ENCODE results near the gene DDX1. TPM values are rescaled to one million over a fixed set of nuclear protein-coding genes. Genes with fewer than 3 reads are reported as not detected.

DDX1 gene
- total RNA-seq, 1 experiment from 2014 or later, result 62.6 TPM

- CTCF ChIA-PET, result no interaction called here
- no peak for TF ChIP-seq EZH2 (IDR thresholded peaks at IDR 0.05; ENCODE audit: low read length, unreplicated experiment)
- TF ChIP-seq EZH2phosphoT487 (IDR thresholded peaks at IDR 0.05; ENCODE audit: borderline replicate concordance, low read length), result no peak
- TF ChIP-seq CTCF (conservative IDR thresholded peaks at IDR 0.05; ENCODE audit: low read depth, low read length), result no peak
- 0 out of 2 replicates have a peak, but pooled peaks cover 8% of the 10 kb centered on the region for H3K4me1 ChIP-seq (ENCODE audit: insufficient read depth, low read length)
- H3K9ac ChIP-seq (ENCODE audit: low read length), result no peak overlapping the region
- POLR2A ChIA-PET (ENCODE audit: unreplicated experiment), result no interaction called here
- H3K9me3 ChIP-seq (ENCODE audit: low read length), result no peaks in the 10 kb centered on the region
- intact Hi-C loops (cut with micrococcal nuclease), result no loop called here
- H3K36me3 ChIP-seq (ENCODE audit: low read depth, low read length), result no peaks in the 10 kb centered on the region
- no peak for DNase-seq
- H2AFZ ChIP-seq (ENCODE audit: low read length), result no peak overlapping the region
- no TSS peak for BruUV-seq (replicated peaks)
- no peak overlapping the region for H3K4me2 ChIP-seq (ENCODE audit: low read length)
- no peaks in the 10 kb centered on the region for H3F3A ChIP-seq (ENCODE audit: low read length, unreplicated experiment)
- H4K20me1 ChIP-seq (ENCODE audit: low read length), result no peaks in the 10 kb centered on the region
- no peaks in the 10 kb centered on the region for H3K9me2 ChIP-seq (replicated peaks; ENCODE audit: low read length)
- H3K79me2 ChIP-seq (ENCODE audit: low read length), result peaks cover 10% of the 10 kb centered on the region
- no peak overlapping the region for H3K27ac ChIP-seq (ENCODE audit: low read length)
- ATAC-seq, result no peak
- no peak overlapping the region for H3K4me3 ChIP-seq (ENCODE audit: low read length)
- no peaks in the 10 kb centered on the region for H3K27me3 ChIP-seq (ENCODE audit: low read length)
Observed at GRCh38 chr2:15565392-15565791, 26.3 kb upstream of the DDX1 start.

GRCh38 chr2:15565994-15566671, 25.5 kb upstream of the DDX1 start:
- no peaks in the 10 kb centered on the region for H3F3A ChIP-seq (ENCODE audit: low read length, unreplicated experiment)
- CTCF ChIA-PET, result no interaction called here

More at GRCh38 chr2:15565994-15566671, 25.5 kb upstream of the DDX1 start:
- intact Hi-C loops (cut with micrococcal nuclease), result no loop called here
- H3K79me2 ChIP-seq (ENCODE audit: low read length), result peaks cover 3% of the 10 kb centered on the region
- H3K27me3 ChIP-seq (ENCODE audit: low read length), result no peaks in the 10 kb centered on the region
- POLR2A ChIA-PET (ENCODE audit: unreplicated experiment), result no interaction called here
- no peaks in the 10 kb centered on the region for H4K20me1 ChIP-seq (ENCODE audit: low read length)
- ATAC-seq, result no peak
- no TSS peak for BruUV-seq (replicated peaks)
- no peak for DNase-seq
- H3K4me2 ChIP-seq (ENCODE audit: low read length), result no peak overlapping the region
- no peak overlapping the region for H3K9ac ChIP-seq (ENCODE audit: low read length)
- H3K9me3 ChIP-seq (ENCODE audit: low read length), result no peaks in the 10 kb centered on the region
- no peaks in the 10 kb centered on the region for H3K9me2 ChIP-seq (replicated peaks; ENCODE audit: low read length)
- 0 out of 2 replicates have a peak, but pooled peaks cover 8% of the 10 kb centered on the region for H3K4me1 ChIP-seq (ENCODE audit: insufficient read depth, low read length)
- H3K4me3 ChIP-seq (ENCODE audit: low read length), result no peak overlapping the region
- H3K27ac ChIP-seq (ENCODE audit: low read length), result no peak overlapping the region
- H3K36me3 ChIP-seq (ENCODE audit: low read depth, low read length), result no peaks in the 10 kb centered on the region
- TF ChIP-seq EZH2phosphoT487 (IDR thresholded peaks at IDR 0.05; ENCODE audit: borderline replicate concordance, low read length) (no peak), EZH2 (IDR thresholded peaks at IDR 0.05; ENCODE audit: low read length, unreplicated experiment) (no peak), CTCF (conservative IDR thresholded peaks at IDR 0.05; ENCODE audit: low read depth, low read length) (no peak)
- H2AFZ ChIP-seq (ENCODE audit: low read length), result no peak overlapping the region
